Neural cell (in vitro differentiated cells): ENCODE results near the gene EFCC1. TPM values are rescaled to one million over a fixed set of nuclear protein-coding genes. Genes with fewer than 3 reads are reported as not detected.

Experiments
- H2AFZ ChIP-seq: fragments of 200-600, 300-800 bp; sonication (generic), shearing (Covaris generic); 2 replicates; pipeline ENCODE4 v1.6.0; 2014; ENCODE audit warnings: low read depth, mild to moderate bottlenecking, antibody characterized with exemption, low read length, moderate library complexity
- H3F3A ChIP-seq: fragments of 200-600 bp; shearing (Covaris generic); 2 replicates; pipeline ENCODE4 v1.6.1; 2016; ENCODE audit warnings: mild to moderate bottlenecking, moderate library complexity, mixed read lengths, antibody characterized with exemption, low read length; ENCODE audit not compliant: insufficient read depth, poor library complexity, severe bottlenecking
- H3K27ac ChIP-seq: fragments of 200-600, 300-800 bp; sonication (generic), shearing (Covaris generic); 2 replicates; pipeline ENCODE4 v1.5.1; 2014; ENCODE audit warnings: mild to moderate bottlenecking, low read length, moderate library complexity
- H3K27me3 ChIP-seq: fragments of 300-800, 200-600 bp; sonication (generic), shearing (Covaris generic); 2 replicates; pipeline ENCODE4 v1.6.0; 2014; ENCODE audit warnings: mild to moderate bottlenecking, low read depth, low read length, moderate library complexity; ENCODE audit not compliant: insufficient read depth
- H3K36me3 ChIP-seq: fragments of 300-800, 200-600 bp; sonication (generic), shearing (Covaris generic); 2 replicates; pipeline ENCODE4 v1.5.1; 2014; ENCODE audit warnings: mild to moderate bottlenecking, antibody characterized with exemption, low read length, moderate library complexity; ENCODE audit not compliant: insufficient read depth
- H3K4me2 ChIP-seq: fragments of 300-800, 200-600 bp; sonication (generic), shearing (Covaris generic); 2 replicates; pipeline ENCODE4 v1.6.0; 2014; ENCODE audit warnings: mild to moderate bottlenecking, low read length
- H3K4me3 ChIP-seq: fragments of 300-800, 200-600 bp; sonication (generic), shearing (Covaris generic); 2 replicates; pipeline ENCODE4 v1.5.1; 2014; ENCODE audit warnings: mild to moderate bottlenecking, low read length, moderate library complexity
- H3K79me2 ChIP-seq: fragments of 200-600 bp; shearing (Covaris generic); replicated peaks from 2 replicates; pipeline ENCODE4 v1.6.0; 2014; ENCODE audit warnings: mild to moderate bottlenecking, low read length, moderate library complexity; ENCODE audit not compliant: insufficient read depth
- H3K9ac ChIP-seq: fragments of 300-800, 200-600 bp; sonication (generic), shearing (Covaris generic); 2 replicates; pipeline ENCODE4 v1.6.1; 2016; ENCODE audit warnings: mild to moderate bottlenecking, low read length, mixed read lengths
- H3K9me2 ChIP-seq: fragments of 200-600 bp; shearing (Covaris generic); 2 replicates; pipeline ENCODE4 v1.6.1; 2016; ENCODE audit warnings: mild to moderate bottlenecking, low read length, mixed read lengths; ENCODE audit not compliant: insufficient read depth
- H3K9me3 ChIP-seq: fragments of 200-600, 300-800 bp; sonication (generic), shearing (Covaris generic); 2 replicates; pipeline ENCODE4 v1.6.1; 2016; ENCODE audit warnings: mild to moderate bottlenecking, mixed run types, low read length, moderate library complexity, mixed read lengths
- H4K20me1 ChIP-seq: fragments of 200-600 bp; shearing (Covaris generic); 2 replicates; pipeline ENCODE4 v1.6.1; 2016; ENCODE audit warnings: mild to moderate bottlenecking, mixed run types; ENCODE audit not compliant: insufficient read depth
- EP300 ChIP-seq: fragments of 450-650 bp; conservative IDR thresholded peaks from 2 replicates; pipeline ENCODE4 v1.6.1; 2014; ENCODE audit warnings: antibody characterized with exemption, mild to moderate bottlenecking, moderate library complexity; ENCODE audit not compliant: poor library complexity, severe bottlenecking
- EZH2 ChIP-seq: fragments of 200-600, 300-800 bp; shearing (Covaris generic), sonication (generic); IDR thresholded peaks from 2 replicates; pipeline ENCODE4 v1.6.1; 2014; ENCODE audit warnings: antibody characterized with exemption, low read length, borderline replicate concordance, mild to moderate bottlenecking; ENCODE audit not compliant: insufficient read depth, poor library complexity, severe bottlenecking
- MXI1 ChIP-seq: fragments of 450-650 bp; conservative IDR thresholded peaks from 2 replicates; pipeline ENCODE4 v1.6.1; 2014; ENCODE audit warnings: antibody characterized with exemption, mild to moderate bottlenecking; ENCODE audit not compliant: poor library complexity, severe bottlenecking
- POLR2AphosphoS5 ChIP-seq: IDR thresholded peaks from 2 replicates; pipeline ENCODE4 v1.6.1; 2012
- RAD21 ChIP-seq: fragments of 450-650 bp; conservative IDR thresholded peaks from 2 replicates; pipeline ENCODE4 v1.6.1; 2014; ENCODE audit warnings: antibody characterized with exemption, mild to moderate bottlenecking, moderate library complexity
- SMC3 ChIP-seq: fragments of 450-650 bp; conservative IDR thresholded peaks from 2 replicates; pipeline ENCODE4 v1.6.1; 2014; ENCODE audit warnings: antibody characterized with exemption, mild to moderate bottlenecking, moderate library complexity; ENCODE audit not compliant: poor library complexity
- TAF1 ChIP-seq: IDR thresholded peaks from 2 replicates; pipeline ENCODE4 v1.6.1; 2012; ENCODE audit warnings: low read depth
- polyA plus RNA-seq: library from polyadenylated mRNA; depleted of rRNA; stranded (reverse); fragments of >200 nt; gene quantifications from 2 replicates; pipeline ENCODE4 v1.2.3, GENCODE V29; 2014
- TF ChIP-seq, protein P1 (sequence below): IDR thresholded peaks from 2 replicates; pipeline ENCODE4 v1.6.1; 2012; ENCODE audit warnings: borderline replicate concordance
- TF ChIP-seq, protein P2 (sequence below): fragments of 450-650 bp; IDR thresholded peaks from 2 replicates; pipeline ENCODE4 v1.5.1; 2014; ENCODE audit warnings: antibody characterized with exemption, mild to moderate bottlenecking, moderate library complexity; ENCODE audit not compliant: poor library complexity, severe bottlenecking

The EFCC1 gene
- polyA plus RNA-seq, 1 donor from 2014 or later: not detected

DNA sequence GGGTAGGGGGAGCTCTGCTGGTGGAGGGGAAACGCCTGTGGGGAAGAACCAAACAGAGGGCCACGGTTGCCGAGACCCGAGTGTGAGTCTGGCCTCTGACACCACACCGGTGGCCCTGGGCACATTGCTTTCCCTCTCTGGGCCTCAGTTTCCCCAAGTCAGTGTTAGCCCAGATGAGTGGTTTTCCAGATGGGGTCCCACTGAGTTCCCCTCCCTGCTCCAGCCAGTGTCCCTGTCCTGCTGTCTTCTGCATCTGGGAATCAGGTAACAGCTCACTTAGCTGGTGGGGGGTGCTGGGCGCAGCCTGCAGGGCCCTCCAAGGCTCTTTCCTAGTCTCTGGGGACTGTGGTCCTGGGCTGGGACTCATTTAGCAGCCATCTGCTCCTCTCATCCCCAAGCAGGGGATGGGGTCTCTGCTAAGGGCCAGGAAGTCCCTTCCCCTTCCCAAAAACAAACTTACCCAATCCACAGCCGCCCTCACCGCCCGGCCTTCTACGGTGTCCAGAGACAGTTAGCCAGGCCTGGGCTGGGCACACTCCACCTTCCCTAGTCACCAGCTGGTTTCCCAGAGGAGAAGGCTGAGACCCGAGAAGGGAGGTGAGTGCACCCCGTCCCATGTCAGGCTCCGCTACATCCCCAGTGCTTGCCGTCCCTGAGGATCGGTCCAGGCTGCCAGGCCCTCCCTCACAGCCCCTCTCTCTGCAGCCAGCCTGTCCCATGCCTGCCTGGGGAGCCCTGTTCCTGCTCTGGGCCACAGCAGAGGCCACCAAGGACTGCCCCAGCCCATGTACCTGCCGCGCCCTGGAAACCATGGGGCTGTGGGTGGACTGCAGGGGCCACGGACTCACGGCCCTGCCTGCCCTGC, 60.2 kb downstream of the EFCC1 start:
- Histone ChIP-seq H2AFZ (no peak overlapping the region), H3K9me2 (no peaks in the 10 kb centered on the region), H3K4me2 (no peak overlapping the region), H3K9ac (no peak overlapping the region), H3K79me2 (no peaks in the 10 kb centered on the region), H3K27me3 (no peaks in the 10 kb centered on the region), H3K9me3 (no peaks in the 10 kb centered on the region), H4K20me1 (no peaks in the 10 kb centered on the region), H3K27ac (no peak overlapping the region), H3F3A (no peaks in the 10 kb centered on the region), H3K4me3 (no peak overlapping the region), H3K36me3 (no peaks in the 10 kb centered on the region)
- TF ChIP-seq, protein P1, sequence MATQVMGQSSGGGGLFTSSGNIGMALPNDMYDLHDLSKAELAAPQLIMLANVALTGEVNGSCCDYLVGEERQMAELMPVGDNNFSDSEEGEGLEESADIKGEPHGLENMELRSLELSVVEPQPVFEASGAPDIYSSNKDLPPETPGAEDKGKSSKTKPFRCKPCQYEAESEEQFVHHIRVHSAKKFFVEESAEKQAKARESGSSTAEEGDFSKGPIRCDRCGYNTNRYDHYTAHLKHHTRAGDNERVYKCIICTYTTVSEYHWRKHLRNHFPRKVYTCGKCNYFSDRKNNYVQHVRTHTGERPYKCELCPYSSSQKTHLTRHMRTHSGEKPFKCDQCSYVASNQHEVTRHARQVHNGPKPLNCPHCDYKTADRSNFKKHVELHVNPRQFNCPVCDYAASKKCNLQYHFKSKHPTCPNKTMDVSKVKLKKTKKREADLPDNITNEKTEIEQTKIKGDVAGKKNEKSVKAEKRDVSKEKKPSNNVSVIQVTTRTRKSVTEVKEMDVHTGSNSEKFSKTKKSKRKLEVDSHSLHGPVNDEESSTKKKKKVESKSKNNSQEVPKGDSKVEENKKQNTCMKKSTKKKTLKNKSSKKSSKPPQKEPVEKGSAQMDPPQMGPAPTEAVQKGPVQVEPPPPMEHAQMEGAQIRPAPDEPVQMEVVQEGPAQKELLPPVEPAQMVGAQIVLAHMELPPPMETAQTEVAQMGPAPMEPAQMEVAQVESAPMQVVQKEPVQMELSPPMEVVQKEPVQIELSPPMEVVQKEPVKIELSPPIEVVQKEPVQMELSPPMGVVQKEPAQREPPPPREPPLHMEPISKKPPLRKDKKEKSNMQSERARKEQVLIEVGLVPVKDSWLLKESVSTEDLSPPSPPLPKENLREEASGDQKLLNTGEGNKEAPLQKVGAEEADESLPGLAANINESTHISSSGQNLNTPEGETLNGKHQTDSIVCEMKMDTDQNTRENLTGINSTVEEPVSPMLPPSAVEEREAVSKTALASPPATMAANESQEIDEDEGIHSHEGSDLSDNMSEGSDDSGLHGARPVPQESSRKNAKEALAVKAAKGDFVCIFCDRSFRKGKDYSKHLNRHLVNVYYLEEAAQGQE: no peak
- no peak for TF ChIP-seq POLR2AphosphoS5

DNA sequence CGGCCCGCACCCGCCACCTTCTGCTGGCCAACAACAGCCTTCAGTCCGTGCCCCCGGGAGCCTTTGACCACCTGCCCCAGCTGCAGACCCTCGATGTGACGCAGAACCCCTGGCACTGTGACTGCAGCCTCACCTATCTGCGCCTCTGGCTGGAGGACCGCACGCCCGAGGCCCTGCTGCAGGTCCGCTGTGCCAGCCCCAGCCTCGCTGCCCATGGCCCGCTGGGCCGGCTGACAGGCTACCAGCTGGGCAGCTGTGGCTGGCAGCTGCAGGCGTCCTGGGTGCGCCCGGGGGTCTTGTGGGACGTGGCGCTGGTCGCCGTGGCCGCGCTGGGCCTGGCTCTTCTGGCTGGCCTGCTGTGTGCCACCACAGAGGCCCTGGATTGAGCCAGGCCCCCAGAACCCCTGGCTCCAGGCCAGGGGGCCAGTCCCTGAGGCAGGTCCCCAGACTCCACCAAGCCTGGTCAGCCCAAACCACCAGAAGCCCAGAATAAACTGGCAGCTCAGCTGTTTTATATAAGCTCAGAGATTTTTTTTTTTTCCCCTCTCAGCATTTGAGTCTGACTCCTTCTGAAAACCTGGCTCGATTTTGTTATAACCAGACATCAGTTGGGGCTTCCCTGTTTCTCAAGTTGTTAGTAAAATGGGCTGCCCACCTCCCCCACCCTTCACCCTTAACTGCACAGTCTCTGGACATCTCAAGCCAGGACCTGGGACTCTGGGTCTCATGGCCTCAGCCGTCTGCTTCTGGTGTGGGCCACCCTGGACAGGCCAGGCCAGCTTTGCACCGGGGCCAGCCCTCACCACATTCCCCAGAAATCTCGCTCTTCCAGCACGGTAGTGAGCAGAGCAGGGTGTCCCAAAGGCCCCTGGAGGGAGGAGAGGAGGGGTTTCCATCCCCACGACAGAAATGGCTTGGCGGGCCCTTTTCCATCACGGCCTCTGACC, 61.1 kb downstream of the EFCC1 start:
- no peaks in the 10 kb centered on the region for H3K9me3 ChIP-seq
- H2AFZ ChIP-seq: no peak overlapping the region
- H3K27me3 ChIP-seq: no peaks in the 10 kb centered on the region

More for the DNA sequence above, 61.1 kb downstream of the EFCC1 start:
- Histone ChIP-seq H3K9ac (no peak overlapping the region), H3K9me2 (no peaks in the 10 kb centered on the region), H3F3A (no peaks in the 10 kb centered on the region), H4K20me1 (no peaks in the 10 kb centered on the region), H3K4me3 (no peak overlapping the region), H3K4me2 (no peak overlapping the region), H3K27ac (no peak overlapping the region), H3K79me2 (no peaks in the 10 kb centered on the region), H3K36me3 (no peaks in the 10 kb centered on the region)
- TF ChIP-seq POLR2AphosphoS5 (no peak), EP300 (no peak), RAD21 (no peak), MXI1 (no peak), SMC3 (no peak), EZH2 (no peak), TAF1 (no peak)
- TF ChIP-seq, protein P1: no peak
- TF ChIP-seq, protein P2, sequence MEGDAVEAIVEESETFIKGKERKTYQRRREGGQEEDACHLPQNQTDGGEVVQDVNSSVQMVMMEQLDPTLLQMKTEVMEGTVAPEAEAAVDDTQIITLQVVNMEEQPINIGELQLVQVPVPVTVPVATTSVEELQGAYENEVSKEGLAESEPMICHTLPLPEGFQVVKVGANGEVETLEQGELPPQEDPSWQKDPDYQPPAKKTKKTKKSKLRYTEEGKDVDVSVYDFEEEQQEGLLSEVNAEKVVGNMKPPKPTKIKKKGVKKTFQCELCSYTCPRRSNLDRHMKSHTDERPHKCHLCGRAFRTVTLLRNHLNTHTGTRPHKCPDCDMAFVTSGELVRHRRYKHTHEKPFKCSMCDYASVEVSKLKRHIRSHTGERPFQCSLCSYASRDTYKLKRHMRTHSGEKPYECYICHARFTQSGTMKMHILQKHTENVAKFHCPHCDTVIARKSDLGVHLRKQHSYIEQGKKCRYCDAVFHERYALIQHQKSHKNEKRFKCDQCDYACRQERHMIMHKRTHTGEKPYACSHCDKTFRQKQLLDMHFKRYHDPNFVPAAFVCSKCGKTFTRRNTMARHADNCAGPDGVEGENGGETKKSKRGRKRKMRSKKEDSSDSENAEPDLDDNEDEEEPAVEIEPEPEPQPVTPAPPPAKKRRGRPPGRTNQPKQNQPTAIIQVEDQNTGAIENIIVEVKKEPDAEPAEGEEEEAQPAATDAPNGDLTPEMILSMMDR: no peak
